Right atrium auricular region (tissue), 2 donors: ENCODE data around the gene RNF144B. TPM values are rescaled to one million over a fixed set of nuclear protein-coding genes. Genes with fewer than 3 reads are reported as not detected.

Experiments used
- DNase-seq: peaks from one replicate; pipeline ENCODE4 v3.0.0-alpha.2; 2019; ENCODE audit warnings: low spot score
- H3K27ac ChIP-seq, 2 donors: fragments of 200-600 bp; sonication (generic); 1 replicate in 1 of 2; 2 replicates in 1 of 2; pipeline ENCODE4 v1.5.1; 2016 to 2019
- H3K27me3 ChIP-seq, 2 donors: fragments of 200-600 bp; sonication (generic); one replicate each; pipeline versions ENCODE4 v1.5.1 to v1.6.0; 2017 to 2019
- H3K36me3 ChIP-seq: fragments of 200-600 bp; sonication (generic); one replicate; pipeline ENCODE4 v1.5.1; 2016
- H3K4me1 ChIP-seq, 2 donors: fragments of 200-600 bp; sonication (generic); one replicate each; pipeline versions ENCODE4 v1.5.1 to v1.6.0; 2017 to 2019
- H3K4me3 ChIP-seq, 2 donors: fragments of 200-600 bp; sonication (generic); 1 replicate in 1 of 2; 2 replicates in 1 of 2; pipeline ENCODE4 v1.5.1; 2017 to 2019; ENCODE audit warnings: mild to moderate bottlenecking in 1 of 2, moderate library complexity in 1 of 2
- H3K9me3 ChIP-seq, 2 donors: fragments of 200-600 bp; sonication (generic); one replicate each; pipeline ENCODE4 v1.5.1; 2019
- total RNA-seq, 2 donors: library from RNA; depleted of rRNA; stranded (reverse); fragments of >200 nt; gene quantifications; one replicate each; pipeline ENCODE4 v1.1.0, GENCODE V29; 2016
- TF ChIP-seq, protein P1 (sequence below), 2 donors: fragments of 200-600 bp; sonication (generic); IDR thresholded peaks; one replicate each; pipeline ENCODE4 v1.5.1; 2019; ENCODE audit warnings: antibody characterized with exemption in 2 of 2

Gene RNF144B
- total RNA-seq, 2 donors from 2014 or later, result 8.1 to 14.2 TPM

DNA sequence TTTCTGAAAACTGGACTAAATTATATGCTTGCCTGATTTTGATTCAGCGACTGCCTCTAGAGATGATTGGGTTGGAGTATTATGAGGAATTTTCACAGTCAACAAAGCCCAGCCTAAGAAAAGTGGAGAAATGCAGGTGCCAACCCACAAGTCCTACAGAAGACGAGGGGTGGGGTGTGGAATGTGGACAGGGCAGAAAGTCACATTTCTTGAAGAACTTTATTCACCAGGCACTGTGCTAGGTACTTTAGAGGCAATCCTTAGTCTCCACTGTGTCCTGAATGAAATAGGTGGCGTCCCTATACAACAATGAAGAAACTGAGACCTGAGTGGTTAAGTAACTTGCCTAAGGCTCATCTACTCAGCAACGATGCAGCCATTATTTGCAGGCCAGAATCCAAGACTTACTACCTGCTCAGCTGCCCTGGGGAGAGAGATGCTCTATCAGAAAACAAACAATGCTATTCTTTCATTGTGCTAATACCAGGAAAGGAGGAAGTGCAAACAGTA, 106.3 kb downstream of the RNF144B start:
- TF ChIP-seq, protein P1, sequence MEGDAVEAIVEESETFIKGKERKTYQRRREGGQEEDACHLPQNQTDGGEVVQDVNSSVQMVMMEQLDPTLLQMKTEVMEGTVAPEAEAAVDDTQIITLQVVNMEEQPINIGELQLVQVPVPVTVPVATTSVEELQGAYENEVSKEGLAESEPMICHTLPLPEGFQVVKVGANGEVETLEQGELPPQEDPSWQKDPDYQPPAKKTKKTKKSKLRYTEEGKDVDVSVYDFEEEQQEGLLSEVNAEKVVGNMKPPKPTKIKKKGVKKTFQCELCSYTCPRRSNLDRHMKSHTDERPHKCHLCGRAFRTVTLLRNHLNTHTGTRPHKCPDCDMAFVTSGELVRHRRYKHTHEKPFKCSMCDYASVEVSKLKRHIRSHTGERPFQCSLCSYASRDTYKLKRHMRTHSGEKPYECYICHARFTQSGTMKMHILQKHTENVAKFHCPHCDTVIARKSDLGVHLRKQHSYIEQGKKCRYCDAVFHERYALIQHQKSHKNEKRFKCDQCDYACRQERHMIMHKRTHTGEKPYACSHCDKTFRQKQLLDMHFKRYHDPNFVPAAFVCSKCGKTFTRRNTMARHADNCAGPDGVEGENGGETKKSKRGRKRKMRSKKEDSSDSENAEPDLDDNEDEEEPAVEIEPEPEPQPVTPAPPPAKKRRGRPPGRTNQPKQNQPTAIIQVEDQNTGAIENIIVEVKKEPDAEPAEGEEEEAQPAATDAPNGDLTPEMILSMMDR (IDR thresholded peaks at IDR 0.05), result no peak
- H3K9me3 ChIP-seq, result no peaks in the 10 kb centered on the region
- no peak overlapping the region for H3K27ac ChIP-seq
- DNase-seq, result no peak
- H3K4me1 ChIP-seq, result no peaks in the 10 kb centered on the region
- H3K36me3 ChIP-seq, result no peaks in the 10 kb centered on the region
- H3K4me3 ChIP-seq, result no peak overlapping the region
- no peaks in the 10 kb centered on the region for H3K27me3 ChIP-seq

DNA sequence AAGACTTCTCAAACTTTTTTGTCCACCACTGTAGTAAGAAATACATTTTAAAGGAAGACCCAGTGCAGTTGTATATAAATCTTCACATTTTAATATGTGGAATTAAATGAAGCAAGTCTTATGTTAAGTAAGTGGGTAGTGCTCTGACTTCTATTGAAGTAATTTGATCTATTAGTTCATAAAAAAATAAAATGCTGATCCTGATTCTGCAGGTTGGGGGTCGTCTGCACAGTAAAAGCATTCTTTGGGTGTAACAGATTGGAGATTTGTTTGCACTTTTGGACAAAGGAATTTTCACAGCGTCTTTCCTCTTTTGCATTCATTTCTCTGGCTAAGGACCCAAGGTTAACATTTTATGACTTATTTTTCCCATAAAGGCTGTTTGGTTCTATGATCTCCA, 106.8 kb downstream of the RNF144B start:
- no peaks in the 10 kb centered on the region for H3K4me1 ChIP-seq
- TF ChIP-seq, protein P1 (IDR thresholded peaks at IDR 0.05), result no peak
- DNase-seq, result no peak
- no peak overlapping the region for H3K4me3 ChIP-seq
- no peaks in the 10 kb centered on the region for H3K27me3 ChIP-seq
- H3K9me3 ChIP-seq, result no peaks in the 10 kb centered on the region
- H3K27ac ChIP-seq, result no peak overlapping the region
- no peaks in the 10 kb centered on the region for H3K36me3 ChIP-seq

DNA sequence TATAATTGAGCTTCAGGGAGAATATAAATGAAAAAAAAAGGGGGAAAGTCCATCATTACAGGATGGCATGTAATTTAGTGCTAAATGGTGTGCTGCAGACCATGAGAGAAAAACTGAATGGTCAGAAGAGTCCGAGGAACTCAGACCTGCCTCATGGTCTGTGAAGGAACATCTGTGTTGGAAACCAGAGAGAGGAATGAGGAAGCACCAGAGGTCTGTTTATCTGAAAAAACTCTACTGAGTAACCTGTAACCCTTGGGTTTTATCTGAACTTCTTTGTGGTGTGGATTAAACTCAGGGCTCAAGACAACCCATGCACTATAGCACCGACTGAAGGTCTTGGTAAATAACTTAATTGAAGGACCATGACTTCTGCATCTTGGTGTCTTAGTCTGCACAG, 108.1 kb downstream of the RNF144B start:
- no peaks in the 10 kb centered on the region for H3K36me3 ChIP-seq
- TF ChIP-seq, protein P1 (IDR thresholded peaks at IDR 0.05), result no peak
- no peak for DNase-seq
- H3K27ac ChIP-seq, result no peak overlapping the region
- no peaks in the 10 kb centered on the region for H3K27me3 ChIP-seq
- H3K9me3 ChIP-seq, result no peaks in the 10 kb centered on the region
- H3K4me3 ChIP-seq, result no peak overlapping the region
- H3K4me1 ChIP-seq, result no peaks in the 10 kb centered on the region

DNA sequence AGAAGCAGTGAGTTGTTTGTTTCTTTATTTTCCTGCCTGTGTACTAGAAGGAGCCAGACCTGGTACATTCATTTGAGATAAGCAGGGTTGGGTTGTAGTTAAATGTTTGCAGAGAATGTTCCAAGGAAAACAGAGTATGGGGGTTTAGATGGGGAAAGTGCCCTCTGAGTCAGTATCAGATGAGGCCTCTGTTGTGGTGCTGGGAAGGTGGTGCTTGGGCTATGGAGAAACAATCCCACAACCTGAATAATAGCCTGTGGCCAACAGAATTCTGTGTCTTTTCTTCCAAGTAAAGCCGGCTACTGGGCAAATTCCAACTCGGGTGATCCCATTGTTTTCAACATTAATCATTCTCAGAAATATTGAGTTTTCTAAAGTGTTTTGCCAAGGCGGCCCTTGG, 109.3 kb downstream of the RNF144B start:
- Histone ChIP-seq H3K4me3 (no peak overlapping the region), H3K36me3 (no peaks in the 10 kb centered on the region), H3K9me3 (no peaks in the 10 kb centered on the region), H3K27me3 (no peaks in the 10 kb centered on the region), H3K4me1 (no peaks in the 10 kb centered on the region), H3K27ac (no peak overlapping the region)
- no peak for DNase-seq
- TF ChIP-seq, protein P1 (IDR thresholded peaks at IDR 0.05), result no peak

DNA sequence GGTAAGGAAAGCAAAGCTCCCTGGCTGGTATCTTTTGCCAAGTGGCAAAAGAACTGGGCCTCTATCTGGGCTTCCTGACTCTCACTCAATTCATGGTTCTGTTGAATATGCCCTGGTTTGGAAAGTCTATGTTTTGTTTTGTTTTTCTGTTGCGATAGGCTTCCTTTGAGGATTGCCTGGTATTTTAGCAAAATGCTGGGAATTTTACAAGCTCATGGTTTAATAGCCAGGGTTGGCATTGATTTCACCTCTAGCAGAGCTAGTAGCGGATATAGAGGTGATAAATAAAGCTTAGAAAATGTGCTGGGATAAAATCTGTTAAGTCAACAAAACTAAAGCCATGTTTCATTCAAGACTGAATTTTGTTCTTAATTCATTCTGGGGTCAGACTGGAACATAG, 109.9 kb downstream of the RNF144B start:
- TF ChIP-seq, protein P1 (IDR thresholded peaks at IDR 0.05), result no peak
- no peak for DNase-seq
- Histone ChIP-seq H3K27me3 (no peaks in the 10 kb centered on the region), H3K27ac (no peak overlapping the region), H3K9me3 (no peaks in the 10 kb centered on the region), H3K4me1 (no peaks in the 10 kb centered on the region), H3K36me3 (no peaks in the 10 kb centered on the region), H3K4me3 (no peak overlapping the region)

DNA sequence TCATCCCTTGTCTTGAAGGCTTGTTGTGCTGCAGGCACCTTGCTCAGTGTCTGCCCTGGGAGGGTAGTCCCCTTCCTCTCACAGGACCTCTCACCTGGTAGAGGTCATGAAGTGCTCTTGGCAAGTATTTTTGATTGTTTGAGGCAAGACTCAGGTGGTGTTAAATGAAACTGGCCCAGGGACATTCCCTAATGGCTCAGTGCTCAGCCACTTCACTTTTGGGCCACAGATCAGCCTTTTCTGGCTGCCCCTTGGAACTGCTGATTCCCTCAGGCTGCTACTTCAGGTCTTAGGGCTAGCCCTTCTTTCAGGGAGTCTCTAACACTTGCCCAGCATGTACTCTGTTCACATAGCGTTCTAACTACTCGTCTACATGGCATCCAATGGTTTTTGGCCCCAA, 111.3 kb downstream of the RNF144B start:
- DNase-seq, result no peak
- Histone ChIP-seq H3K36me3 (no peaks in the 10 kb centered on the region), H3K4me1 (peaks cover 0 to 3% of the 10 kb centered on the region in 2 donors), H3K9me3 (no peaks in the 10 kb centered on the region), H3K4me3 (no peak overlapping the region), H3K27ac (no peak overlapping the region), H3K27me3 (no peaks in the 10 kb centered on the region)
- TF ChIP-seq, protein P1 (IDR thresholded peaks at IDR 0.05), result no peak
